Measurements from ENCODE around the gene CYTH1. TPM values are rescaled to one million over a fixed set of nuclear protein-coding genes. Genes with fewer than 3 reads are reported as not detected.

CYTH1 gene
- total RNA-seq, 1 experiment from 2014 or later = 46.7 TPM

DNA sequence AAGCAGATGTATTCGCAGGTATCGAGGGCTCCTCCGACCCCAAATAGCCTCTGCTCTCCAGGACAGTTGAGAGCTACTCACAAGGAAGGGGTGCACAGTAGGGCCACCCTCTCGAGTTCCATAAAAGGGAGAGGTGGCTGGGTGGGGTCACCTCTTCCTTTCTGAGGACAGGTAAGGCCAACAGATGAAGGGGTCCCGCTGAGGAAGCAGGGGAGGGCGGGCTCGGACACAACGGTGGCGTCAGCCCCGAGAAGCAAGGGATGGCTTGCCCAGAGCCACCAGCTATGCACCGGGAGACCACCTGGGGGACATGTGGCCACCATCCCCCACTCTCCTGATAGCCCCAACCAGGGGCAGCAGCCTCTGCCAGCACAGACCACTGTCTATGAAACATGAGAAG is 15.1 kb upstream of the CYTH1 start:
- TF ChIP-seq, protein P1, sequence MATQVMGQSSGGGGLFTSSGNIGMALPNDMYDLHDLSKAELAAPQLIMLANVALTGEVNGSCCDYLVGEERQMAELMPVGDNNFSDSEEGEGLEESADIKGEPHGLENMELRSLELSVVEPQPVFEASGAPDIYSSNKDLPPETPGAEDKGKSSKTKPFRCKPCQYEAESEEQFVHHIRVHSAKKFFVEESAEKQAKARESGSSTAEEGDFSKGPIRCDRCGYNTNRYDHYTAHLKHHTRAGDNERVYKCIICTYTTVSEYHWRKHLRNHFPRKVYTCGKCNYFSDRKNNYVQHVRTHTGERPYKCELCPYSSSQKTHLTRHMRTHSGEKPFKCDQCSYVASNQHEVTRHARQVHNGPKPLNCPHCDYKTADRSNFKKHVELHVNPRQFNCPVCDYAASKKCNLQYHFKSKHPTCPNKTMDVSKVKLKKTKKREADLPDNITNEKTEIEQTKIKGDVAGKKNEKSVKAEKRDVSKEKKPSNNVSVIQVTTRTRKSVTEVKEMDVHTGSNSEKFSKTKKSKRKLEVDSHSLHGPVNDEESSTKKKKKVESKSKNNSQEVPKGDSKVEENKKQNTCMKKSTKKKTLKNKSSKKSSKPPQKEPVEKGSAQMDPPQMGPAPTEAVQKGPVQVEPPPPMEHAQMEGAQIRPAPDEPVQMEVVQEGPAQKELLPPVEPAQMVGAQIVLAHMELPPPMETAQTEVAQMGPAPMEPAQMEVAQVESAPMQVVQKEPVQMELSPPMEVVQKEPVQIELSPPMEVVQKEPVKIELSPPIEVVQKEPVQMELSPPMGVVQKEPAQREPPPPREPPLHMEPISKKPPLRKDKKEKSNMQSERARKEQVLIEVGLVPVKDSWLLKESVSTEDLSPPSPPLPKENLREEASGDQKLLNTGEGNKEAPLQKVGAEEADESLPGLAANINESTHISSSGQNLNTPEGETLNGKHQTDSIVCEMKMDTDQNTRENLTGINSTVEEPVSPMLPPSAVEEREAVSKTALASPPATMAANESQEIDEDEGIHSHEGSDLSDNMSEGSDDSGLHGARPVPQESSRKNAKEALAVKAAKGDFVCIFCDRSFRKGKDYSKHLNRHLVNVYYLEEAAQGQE (IDR thresholded peaks at IDR 0.05; ENCODE audit: insufficient read depth in 1 of 2, low read depth in 2 of 2, low read length in 1 of 2) = no peak
- TF ChIP-seq SIN3A (IDR thresholded peaks at IDR 0.05; ENCODE audit: borderline replicate concordance, insufficient read depth, low read depth, low read length) = no peak
- Histone ChIP-seq H3K4me1 (ENCODE audit: control insufficient read depth, insufficient read depth, low read length) (no peaks in the 10 kb centered on the region), H3K9me3 (ENCODE audit: control insufficient read depth, insufficient read depth, low read depth, low read length) (no peaks in the 10 kb centered on the region), H3K27me3 (ENCODE audit: control insufficient read depth, insufficient read depth, low read length) (no peaks in the 10 kb centered on the region), H3K36me3 (ENCODE audit: control insufficient read depth, insufficient read depth, low read length) (0 out of 2 replicates have a peak, but pooled peaks cover 9% of the 10 kb centered on the region), H3K4me3 (ENCODE audit: low read depth in 2 of 2, low read length in 2 of 2) (no peak overlapping the region), H3K27ac (ENCODE audit: low read length) (no peak overlapping the region)
- ChIA-PET POLR2A (no interaction called here), CTCF (interaction anchor here (0.6 kb wide), 1 partner anchor 42 kb away, joined by 7 read pairs; no protein-coding TSS in a partner anchor)
- intact Hi-C loops (cut with micrococcal nuclease; ENCODE audit: unreplicated experiment) (no loop called here), in situ Hi-C loops (cut with HindIII; ENCODE audit: low pct_unique_long_range_greater_than_20kb, low sequenced_read_pairs) (no loop called here)
- BruUV-seq (replicated peaks) = no TSS peak
- DNase-seq (ENCODE audit: low read depth, low spot score) = no peak
- ATAC-seq = no peak

DNA sequence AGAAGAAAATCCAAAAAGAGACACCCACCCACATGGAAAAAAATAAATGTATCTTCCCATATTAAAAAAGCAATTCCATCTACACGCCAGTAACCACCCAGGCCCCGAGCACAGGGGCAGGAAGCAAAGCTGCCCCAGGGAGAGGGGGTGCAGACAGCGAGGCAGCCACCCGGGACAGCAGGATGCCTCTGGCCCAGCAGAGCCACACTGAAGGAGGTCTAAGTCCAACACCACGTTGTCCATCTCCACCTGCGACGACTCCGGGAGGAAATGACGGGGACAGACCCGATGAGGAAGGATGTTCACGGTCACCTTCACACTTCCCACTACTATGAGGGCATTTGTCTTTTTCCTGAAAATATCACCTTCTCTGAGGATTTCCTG is 14.4 kb upstream of the CYTH1 start:
- no peak overlapping the region for H3K4me3 ChIP-seq (ENCODE audit: low read depth in 2 of 2, low read length in 2 of 2)
- no peaks in the 10 kb centered on the region for H3K9me3 ChIP-seq (ENCODE audit: control insufficient read depth, insufficient read depth, low read depth, low read length)
- TF ChIP-seq TCF7L2 (IDR thresholded peaks at IDR 0.05; ENCODE audit: low read depth, low read length) (no peak), SIN3A (IDR thresholded peaks at IDR 0.05; ENCODE audit: borderline replicate concordance, insufficient read depth, low read depth, low read length) (no peak), POLR2AphosphoS5 (IDR thresholded peaks at IDR 0.05; ENCODE audit: low read depth, low read length) (no peak)
- TF ChIP-seq, protein P2, sequence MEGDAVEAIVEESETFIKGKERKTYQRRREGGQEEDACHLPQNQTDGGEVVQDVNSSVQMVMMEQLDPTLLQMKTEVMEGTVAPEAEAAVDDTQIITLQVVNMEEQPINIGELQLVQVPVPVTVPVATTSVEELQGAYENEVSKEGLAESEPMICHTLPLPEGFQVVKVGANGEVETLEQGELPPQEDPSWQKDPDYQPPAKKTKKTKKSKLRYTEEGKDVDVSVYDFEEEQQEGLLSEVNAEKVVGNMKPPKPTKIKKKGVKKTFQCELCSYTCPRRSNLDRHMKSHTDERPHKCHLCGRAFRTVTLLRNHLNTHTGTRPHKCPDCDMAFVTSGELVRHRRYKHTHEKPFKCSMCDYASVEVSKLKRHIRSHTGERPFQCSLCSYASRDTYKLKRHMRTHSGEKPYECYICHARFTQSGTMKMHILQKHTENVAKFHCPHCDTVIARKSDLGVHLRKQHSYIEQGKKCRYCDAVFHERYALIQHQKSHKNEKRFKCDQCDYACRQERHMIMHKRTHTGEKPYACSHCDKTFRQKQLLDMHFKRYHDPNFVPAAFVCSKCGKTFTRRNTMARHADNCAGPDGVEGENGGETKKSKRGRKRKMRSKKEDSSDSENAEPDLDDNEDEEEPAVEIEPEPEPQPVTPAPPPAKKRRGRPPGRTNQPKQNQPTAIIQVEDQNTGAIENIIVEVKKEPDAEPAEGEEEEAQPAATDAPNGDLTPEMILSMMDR (IDR thresholded peaks at IDR 0.05) = no peak
- TF ChIP-seq, protein P1 (IDR thresholded peaks at IDR 0.05; ENCODE audit: insufficient read depth in 1 of 2, low read depth in 2 of 2, low read length in 1 of 2) = no peak
- H3K4me1 ChIP-seq (ENCODE audit: control insufficient read depth, insufficient read depth, low read length) = no peaks in the 10 kb centered on the region
- no peak for ATAC-seq
- ChIA-PET CTCF (interaction anchor here (0.6 kb wide), 1 partner anchor 41 kb away, joined by 7 read pairs; no protein-coding TSS in a partner anchor), POLR2A (no interaction called here)
- DNase-seq (ENCODE audit: low read depth, low spot score) = no peak
- H3K27me3 ChIP-seq (ENCODE audit: control insufficient read depth, insufficient read depth, low read length) = no peaks in the 10 kb centered on the region
- in situ Hi-C loops (cut with HindIII; ENCODE audit: low pct_unique_long_range_greater_than_20kb, low sequenced_read_pairs) = no loop called here
- H3K36me3 ChIP-seq (ENCODE audit: control insufficient read depth, insufficient read depth, low read length) = 0 out of 2 replicates have a peak, but pooled peaks cover 9% of the 10 kb centered on the region
- no peak overlapping the region for H3K27ac ChIP-seq (ENCODE audit: low read length)
- BruUV-seq (replicated peaks) = no TSS peak
- intact Hi-C loops (cut with micrococcal nuclease; ENCODE audit: unreplicated experiment) = no loop called here
